HL-60 (cell line): ENCODE data around the gene CACNA2D1.

ENCODE experiments used
- DNase-seq, 2 experiments: peaks; one replicate each; pipeline ENCODE4 v3.0.0-alpha.2; 2010 to 2020; ENCODE audit warnings: low read depth in 1 of 2, low spot score in 1 of 2
- H3K27ac ChIP-seq: fragments of 250-450 bp; sonication (Bioruptor Pico); replicated peaks from 2 replicates; pipeline ENCODE4 v1.5.1; 2020; ENCODE audit warnings: mild to moderate bottlenecking, moderate library complexity
- H3K27me3 ChIP-seq: fragments of 250-450 bp; sonication (Bioruptor Pico); 2 replicates; pipeline ENCODE4 v1.5.1; 2021; ENCODE audit warnings: mild to moderate bottlenecking, moderate library complexity; ENCODE audit not compliant: insufficient read depth, poor library complexity, severe bottlenecking
- H3K4me3 ChIP-seq: replicated peaks from 2 replicates; pipeline ENCODE4 v1.5.1; 2011; ENCODE audit warnings: mild to moderate bottlenecking, control low read depth, low read length; ENCODE audit not compliant: insufficient read depth
- GABPA ChIP-seq: IDR thresholded peaks from 2 replicates; pipeline ENCODE4 v1.6.1; 2012; ENCODE audit warnings: low read depth
- POLR2AphosphoS5 ChIP-seq: IDR thresholded peaks from 2 replicates; pipeline ENCODE4 v1.6.1; 2012; ENCODE audit warnings: low read depth
- SPI1 ChIP-seq: IDR thresholded peaks from 2 replicates; pipeline ENCODE4 v1.6.1; 2012; ENCODE audit warnings: low read depth, mild to moderate bottlenecking, borderline replicate concordance
- TF ChIP-seq, protein P1 (sequence below): IDR thresholded peaks from one replicate; pipeline ENCODE4 v1.5.1; 2011; ENCODE audit warnings: low read length, control low read depth, inconsistent platforms; ENCODE audit not compliant: insufficient read depth
- TF ChIP-seq, protein P2 (sequence below): IDR thresholded peaks from 2 replicates; pipeline ENCODE4 v1.6.1; 2012; ENCODE audit warnings: low read depth; ENCODE audit not compliant: insufficient replicate concordance

CACNA2D1 gene

DNA sequence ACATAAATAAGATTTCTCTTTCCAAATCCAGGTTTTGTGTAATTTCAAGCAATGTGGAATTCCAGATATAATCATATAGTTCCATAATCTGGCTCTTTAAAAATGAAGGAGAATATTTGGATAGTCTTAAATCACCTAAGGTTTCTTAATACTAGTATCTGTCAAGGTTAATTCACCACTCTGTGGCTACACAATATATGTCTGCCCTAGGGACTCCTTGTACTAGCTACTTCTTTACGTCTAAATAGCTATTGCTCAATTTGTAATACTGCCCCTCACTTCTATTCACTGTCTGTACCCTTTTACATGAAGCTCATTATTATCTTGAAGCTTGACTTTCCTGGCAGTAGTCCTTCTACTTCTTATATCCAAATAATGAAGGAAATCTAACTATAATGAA is 47.2 kb downstream of the CACNA2D1 start:
- TF ChIP-seq, protein P1, sequence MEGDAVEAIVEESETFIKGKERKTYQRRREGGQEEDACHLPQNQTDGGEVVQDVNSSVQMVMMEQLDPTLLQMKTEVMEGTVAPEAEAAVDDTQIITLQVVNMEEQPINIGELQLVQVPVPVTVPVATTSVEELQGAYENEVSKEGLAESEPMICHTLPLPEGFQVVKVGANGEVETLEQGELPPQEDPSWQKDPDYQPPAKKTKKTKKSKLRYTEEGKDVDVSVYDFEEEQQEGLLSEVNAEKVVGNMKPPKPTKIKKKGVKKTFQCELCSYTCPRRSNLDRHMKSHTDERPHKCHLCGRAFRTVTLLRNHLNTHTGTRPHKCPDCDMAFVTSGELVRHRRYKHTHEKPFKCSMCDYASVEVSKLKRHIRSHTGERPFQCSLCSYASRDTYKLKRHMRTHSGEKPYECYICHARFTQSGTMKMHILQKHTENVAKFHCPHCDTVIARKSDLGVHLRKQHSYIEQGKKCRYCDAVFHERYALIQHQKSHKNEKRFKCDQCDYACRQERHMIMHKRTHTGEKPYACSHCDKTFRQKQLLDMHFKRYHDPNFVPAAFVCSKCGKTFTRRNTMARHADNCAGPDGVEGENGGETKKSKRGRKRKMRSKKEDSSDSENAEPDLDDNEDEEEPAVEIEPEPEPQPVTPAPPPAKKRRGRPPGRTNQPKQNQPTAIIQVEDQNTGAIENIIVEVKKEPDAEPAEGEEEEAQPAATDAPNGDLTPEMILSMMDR = no peak
- TF ChIP-seq GABPA (no peak), SPI1 (no peak), POLR2AphosphoS5 (no peak)
- TF ChIP-seq, protein P2, sequence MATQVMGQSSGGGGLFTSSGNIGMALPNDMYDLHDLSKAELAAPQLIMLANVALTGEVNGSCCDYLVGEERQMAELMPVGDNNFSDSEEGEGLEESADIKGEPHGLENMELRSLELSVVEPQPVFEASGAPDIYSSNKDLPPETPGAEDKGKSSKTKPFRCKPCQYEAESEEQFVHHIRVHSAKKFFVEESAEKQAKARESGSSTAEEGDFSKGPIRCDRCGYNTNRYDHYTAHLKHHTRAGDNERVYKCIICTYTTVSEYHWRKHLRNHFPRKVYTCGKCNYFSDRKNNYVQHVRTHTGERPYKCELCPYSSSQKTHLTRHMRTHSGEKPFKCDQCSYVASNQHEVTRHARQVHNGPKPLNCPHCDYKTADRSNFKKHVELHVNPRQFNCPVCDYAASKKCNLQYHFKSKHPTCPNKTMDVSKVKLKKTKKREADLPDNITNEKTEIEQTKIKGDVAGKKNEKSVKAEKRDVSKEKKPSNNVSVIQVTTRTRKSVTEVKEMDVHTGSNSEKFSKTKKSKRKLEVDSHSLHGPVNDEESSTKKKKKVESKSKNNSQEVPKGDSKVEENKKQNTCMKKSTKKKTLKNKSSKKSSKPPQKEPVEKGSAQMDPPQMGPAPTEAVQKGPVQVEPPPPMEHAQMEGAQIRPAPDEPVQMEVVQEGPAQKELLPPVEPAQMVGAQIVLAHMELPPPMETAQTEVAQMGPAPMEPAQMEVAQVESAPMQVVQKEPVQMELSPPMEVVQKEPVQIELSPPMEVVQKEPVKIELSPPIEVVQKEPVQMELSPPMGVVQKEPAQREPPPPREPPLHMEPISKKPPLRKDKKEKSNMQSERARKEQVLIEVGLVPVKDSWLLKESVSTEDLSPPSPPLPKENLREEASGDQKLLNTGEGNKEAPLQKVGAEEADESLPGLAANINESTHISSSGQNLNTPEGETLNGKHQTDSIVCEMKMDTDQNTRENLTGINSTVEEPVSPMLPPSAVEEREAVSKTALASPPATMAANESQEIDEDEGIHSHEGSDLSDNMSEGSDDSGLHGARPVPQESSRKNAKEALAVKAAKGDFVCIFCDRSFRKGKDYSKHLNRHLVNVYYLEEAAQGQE = no peak
- DNase-seq = no peak
- no peak overlapping the region for H3K4me3 ChIP-seq
- no peak overlapping the region for H3K27ac ChIP-seq
- H3K27me3 ChIP-seq = no peaks in the 10 kb centered on the region

DNA sequence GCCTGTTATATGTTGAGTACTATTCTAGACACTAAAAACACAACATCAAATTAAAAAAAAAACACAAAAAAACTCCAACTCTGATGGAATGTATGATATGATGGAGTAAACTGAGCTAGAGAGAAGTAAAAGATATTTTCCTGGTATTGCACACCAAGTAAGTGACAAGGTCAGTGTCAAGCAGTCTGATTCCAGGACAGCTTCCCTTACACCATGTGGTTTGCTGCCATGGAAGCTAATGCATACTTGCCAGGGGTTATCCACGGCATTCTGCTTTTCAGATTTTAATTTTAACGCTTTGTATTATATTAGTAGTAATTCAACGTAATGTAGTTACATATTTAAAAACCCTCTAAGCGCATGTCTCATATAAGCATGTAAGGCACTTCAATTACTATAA is 48.4 kb downstream of the CACNA2D1 start:
- TF ChIP-seq SPI1 (no peak), GABPA (no peak), POLR2AphosphoS5 (no peak)
- TF ChIP-seq, protein P2 = no peak
- TF ChIP-seq, protein P1 = no peak
- H3K27ac ChIP-seq = no peak overlapping the region
- no peak for DNase-seq
- no peak overlapping the region for H3K4me3 ChIP-seq
- no peaks in the 10 kb centered on the region for H3K27me3 ChIP-seq

DNA sequence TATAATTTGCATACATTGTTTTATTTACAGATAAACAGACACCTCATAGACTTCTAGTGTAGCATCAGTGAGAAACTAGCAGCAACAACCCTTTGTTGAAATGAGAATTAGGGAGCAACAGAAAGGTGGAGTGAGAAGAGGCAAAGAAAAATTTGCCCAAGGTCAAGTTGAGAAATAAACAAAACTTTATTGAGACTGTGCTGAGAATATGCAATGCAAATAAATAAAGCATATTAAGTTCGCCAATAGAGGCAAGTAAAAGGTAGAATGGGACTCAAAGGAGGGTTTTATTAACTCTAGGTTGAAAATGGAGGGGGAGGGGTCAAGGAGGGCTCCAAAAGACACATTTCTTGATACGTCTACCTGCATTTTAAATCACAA is 49.7 kb downstream of the CACNA2D1 start:
- H3K4me3 ChIP-seq = no peak overlapping the region
- no peak overlapping the region for H3K27ac ChIP-seq
- DNase-seq = no peak
- no peak for TF ChIP-seq SPI1
- TF ChIP-seq, protein P2 = no peak
- TF ChIP-seq POLR2AphosphoS5 = no peak
- no peak for TF ChIP-seq GABPA
- TF ChIP-seq, protein P1 = no peak
- H3K27me3 ChIP-seq = no peaks in the 10 kb centered on the region
